Measurements from ENCODE around the gene PLIN3.
"Not testable (repeated sequence)": the region's sequence is repeated elsewhere in the genome, so short reads cannot be mapped to it uniquely, and the experiment has no call there.

DNA sequence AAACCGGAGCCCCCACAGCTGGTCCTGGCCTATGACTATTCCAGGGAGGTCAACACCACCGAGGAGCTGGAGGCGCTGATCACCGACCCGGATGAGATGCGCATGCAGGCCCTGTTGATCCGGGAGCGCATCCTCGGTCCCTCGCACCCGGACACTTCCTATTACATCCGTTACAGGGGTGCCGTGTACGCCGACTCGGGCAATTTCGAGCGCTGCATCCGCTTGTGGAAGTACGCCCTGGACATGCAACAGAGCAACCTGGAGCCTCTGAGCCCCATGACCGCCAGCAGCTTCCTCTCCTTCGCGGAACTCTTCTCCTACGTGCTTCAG lies 74.6 kb downstream of the PLIN3 start:
- TF ChIP-seq CTCF, POLR2A (IDR thresholded peaks at IDR 0.05): not testable (repeated sequence)

All from esophagus squamous epithelium (tissue), 4 donors.